ENCODE results near the gene FGD6.

FGD6 gene

GRCh38 chr12:95177201-95177768 lies 40.0 kb downstream of the FGD6 start:
- Histone ChIP-seq H3K4me3 (ENCODE audit: low read depth, low read length) (no peak overlapping the region), H3K36me3 (no peaks in the 10 kb centered on the region; the same call in 1 of the 2 replicates), H3K9me3 (ENCODE audit: severe bottlenecking) (no peaks in the 10 kb centered on the region), H3K27me3 (ENCODE audit: insufficient read depth, low read depth, severe bottlenecking) (no peaks in the 10 kb centered on the region), H3K27ac (no peak overlapping the region)
- no peak for DNase-seq
- no peak for TF ChIP-seq CTCF (IDR thresholded peaks at IDR 0.05; ENCODE audit: low read depth, low read length)

DNA sequence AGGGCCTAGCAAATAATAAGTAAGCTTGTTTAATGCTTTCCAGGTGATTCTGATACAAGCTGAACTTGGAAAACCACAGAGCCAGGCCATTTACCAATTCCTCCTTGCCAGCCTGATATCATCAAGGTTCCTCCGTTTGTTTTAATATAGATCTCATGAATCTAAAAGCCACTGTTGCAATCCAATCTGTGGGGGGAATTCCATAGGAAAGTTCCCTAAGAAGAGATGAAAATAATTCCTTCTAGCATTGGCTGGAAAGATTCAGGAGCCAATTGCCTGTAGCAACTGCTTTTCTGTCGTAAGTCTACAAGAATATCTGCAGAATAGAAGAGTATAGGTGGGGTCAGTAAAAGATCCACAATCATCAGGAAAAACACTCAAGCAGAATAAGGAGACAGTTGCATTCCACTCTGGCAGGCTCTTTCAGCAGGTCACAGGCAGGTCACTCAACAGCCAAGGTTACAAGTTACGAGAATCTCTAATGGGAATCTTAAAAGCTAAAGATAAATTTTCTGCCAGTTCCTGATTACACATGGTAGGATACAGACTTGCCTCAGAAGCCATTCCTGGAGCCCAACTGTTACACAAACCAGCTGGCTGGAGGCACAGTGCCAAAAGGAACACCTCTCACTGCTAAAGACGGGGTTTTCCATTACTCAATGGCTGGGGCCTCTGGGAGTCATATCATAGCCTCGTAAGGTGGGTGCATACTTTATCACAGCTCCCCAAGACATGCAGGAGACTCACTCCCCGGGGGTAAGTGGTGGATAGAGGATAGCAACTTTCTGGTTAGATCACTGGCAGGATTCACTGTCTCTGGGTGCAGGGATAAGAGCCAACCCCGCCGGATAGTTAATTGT lies 43.6 kb downstream of the FGD6 start:
- no peak for TF ChIP-seq CTCF (IDR thresholded peaks at IDR 0.05; ENCODE audit: low read depth, low read length)
- Histone ChIP-seq H3K36me3 (peaks cover 26% of the 10 kb centered on the region), H3K4me3 (ENCODE audit: low read depth, low read length) (no peak overlapping the region), H3K27ac (no peak overlapping the region), H3K9me3 (ENCODE audit: severe bottlenecking) (no peaks in the 10 kb centered on the region), H3K27me3 (ENCODE audit: insufficient read depth, low read depth, severe bottlenecking) (no peaks in the 10 kb centered on the region)
- DNase-seq = no peak

- no peak for DNase-seq
- Histone ChIP-seq H3K9me3 (ENCODE audit: severe bottlenecking) (no peaks in the 10 kb centered on the region), H3K36me3 (peaks cover 30% of the 10 kb centered on the region), H3K27me3 (ENCODE audit: insufficient read depth, low read depth, severe bottlenecking) (no peaks in the 10 kb centered on the region), H3K4me3 (ENCODE audit: low read depth, low read length) (no peak overlapping the region), H3K27ac (no peak overlapping the region)
- no peak for TF ChIP-seq CTCF (IDR thresholded peaks at IDR 0.05; ENCODE audit: low read depth, low read length)
Measured at GRCh38 chr12:95169368-95169767, 47.9 kb downstream of the FGD6 start.

DNA sequence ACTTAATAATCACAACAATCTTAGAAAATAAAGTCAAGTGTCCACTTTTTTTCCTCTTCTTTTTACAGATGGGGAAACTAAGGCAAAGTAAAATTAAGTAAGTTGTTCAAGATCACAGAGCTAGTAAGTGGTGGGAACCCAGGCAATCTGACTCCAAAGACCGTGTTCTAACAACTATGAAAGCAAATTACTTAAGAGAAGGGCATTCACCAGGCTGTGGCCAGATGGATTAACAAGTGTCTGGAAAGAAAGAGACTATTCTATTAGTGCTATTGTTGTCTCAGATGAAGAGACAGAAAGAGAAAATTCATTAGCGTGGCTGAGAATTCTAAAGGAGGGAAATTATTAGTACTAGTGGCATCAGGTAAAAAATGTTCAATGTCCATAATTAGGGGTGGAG lies 48.5 kb downstream of the FGD6 start:
- no peak overlapping the region for H3K27ac ChIP-seq
- DNase-seq = no peak
- no peak for TF ChIP-seq CTCF (IDR thresholded peaks at IDR 0.05; ENCODE audit: low read depth, low read length)

GRCh38 chr12:95164656-95165055 lies 52.6 kb downstream of the FGD6 start:
- DNase-seq = no peak

More for the DNA sequence above, 48.5 kb downstream of the FGD6 start:
- H3K36me3 ChIP-seq = peaks cover 30% of the 10 kb centered on the region
- H3K9me3 ChIP-seq (ENCODE audit: severe bottlenecking) = no peaks in the 10 kb centered on the region
- no peak overlapping the region for H3K4me3 ChIP-seq (ENCODE audit: low read depth, low read length)
- no peaks in the 10 kb centered on the region for H3K27me3 ChIP-seq (ENCODE audit: insufficient read depth, low read depth, severe bottlenecking)

More at GRCh38 chr12:95164656-95165055, 52.6 kb downstream of the FGD6 start:
- no peak for TF ChIP-seq CTCF (IDR thresholded peaks at IDR 0.05; ENCODE audit: low read depth, low read length)
- H3K4me3 ChIP-seq (ENCODE audit: low read depth, low read length) = no peak overlapping the region
- no peaks in the 10 kb centered on the region for H3K27me3 ChIP-seq (ENCODE audit: insufficient read depth, low read depth, severe bottlenecking)
- H3K36me3 ChIP-seq = peaks cover 11% of the 10 kb centered on the region
- no peak overlapping the region for H3K27ac ChIP-seq
- no peaks in the 10 kb centered on the region for H3K9me3 ChIP-seq (ENCODE audit: severe bottlenecking)

All from WERI-Rb-1 (cell line).